Raji (cell line): ENCODE data around the gene LGALS1.

Experiments
- POLR2A ChIP-seq: IDR thresholded peaks from 2 replicates; pipeline ENCODE4 v1.6.1; 2011; ENCODE audit warnings: low read depth, low read length, control low read depth; ENCODE audit not compliant: insufficient read depth

Gene LGALS1

DNA sequence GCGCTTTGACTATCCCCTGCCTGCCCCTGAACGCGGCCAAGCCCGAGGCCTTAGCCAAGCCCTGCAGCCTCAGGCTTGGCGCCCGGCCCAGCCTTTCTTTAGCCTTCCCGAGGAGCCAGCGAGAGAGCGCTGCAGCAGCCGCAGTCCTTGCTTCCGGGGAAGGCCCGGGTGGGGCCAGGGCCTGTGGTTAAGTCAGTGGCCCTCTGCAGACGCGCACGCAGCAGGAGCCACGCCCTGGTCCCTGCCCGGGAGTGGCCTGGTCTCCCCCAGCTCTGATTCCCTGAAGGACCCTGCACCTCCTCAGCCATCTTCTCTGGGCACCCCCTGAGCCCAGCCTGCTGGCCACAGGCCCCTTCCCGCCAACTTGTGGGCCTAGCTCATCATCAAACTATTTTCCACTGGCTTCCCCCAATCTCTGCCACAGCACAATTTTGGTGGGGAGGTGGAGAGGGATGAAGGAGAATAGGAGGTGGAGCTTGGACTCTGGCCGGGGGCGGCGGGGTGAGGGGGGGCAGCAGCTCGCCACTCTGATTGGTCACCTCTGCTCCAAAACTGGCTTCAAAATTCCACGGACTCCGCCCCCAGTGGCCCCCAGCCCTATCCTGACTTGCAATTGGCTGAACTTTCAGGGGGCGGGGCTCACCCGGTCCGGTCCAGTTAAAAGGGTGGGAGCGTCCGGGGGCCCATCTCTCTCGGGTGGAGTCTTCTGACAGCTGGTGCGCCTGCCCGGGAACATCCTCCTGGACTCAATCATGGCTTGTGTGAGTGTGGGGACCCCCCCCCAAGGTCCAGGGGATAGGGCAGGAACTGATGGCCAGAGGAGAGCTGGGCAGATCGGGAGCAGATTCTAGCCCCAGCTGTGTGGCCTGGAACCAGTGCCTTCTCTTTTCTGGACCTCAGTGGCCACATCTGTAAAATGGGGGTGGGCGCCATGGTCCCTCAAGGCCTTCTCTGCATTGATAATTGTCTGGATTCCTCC lies at the start of gene LGALS1:
LGALS1 (plus strand) TSS at position 686 of the 979 bp plus-strand sequence; CDS start at position 753, 67 bp downstream.
- no peak for TF ChIP-seq POLR2A

DNA sequence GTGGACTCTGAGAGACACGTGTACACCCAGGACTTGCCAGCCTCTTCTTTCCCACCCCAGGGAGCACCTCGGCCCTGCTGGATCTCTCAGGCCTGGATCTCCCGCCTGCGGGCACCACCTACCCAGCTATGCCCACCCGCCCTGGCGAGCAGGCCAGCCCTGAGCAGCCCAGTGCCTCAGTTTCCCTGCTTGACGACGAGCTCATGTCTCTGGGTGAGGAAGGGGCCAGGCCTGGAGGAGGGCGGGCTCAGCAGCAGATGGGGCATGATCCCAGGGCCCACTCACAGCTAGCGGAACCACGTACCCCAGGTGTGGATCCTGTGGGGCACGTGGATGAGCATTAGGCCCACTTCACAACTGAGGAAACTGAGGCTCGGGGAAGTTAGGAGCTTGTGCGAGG lies 49.7 kb upstream of the LGALS1 start:
- TF ChIP-seq POLR2A: no peak

DNA sequence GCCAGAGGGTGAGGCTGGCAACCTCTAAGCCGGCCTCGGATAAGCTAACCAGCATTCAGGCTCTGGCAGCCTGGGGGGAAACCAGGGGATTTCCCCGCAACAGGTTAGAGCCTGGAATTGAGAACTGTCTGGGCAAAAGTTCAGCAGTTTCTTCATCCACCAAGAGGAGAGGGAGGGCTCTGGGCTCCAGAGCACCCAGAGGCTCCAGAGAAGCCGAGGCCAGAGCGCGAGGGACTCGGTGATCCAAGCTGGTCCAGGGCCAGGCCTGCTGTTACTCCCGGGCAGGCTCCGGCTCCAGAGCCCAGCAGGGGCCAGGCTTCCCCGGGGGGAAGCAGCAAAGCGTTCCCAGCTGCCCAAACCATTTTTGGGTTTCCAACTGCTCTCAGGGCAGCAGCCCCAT lies 49.3 kb upstream of the LGALS1 start:
- TF ChIP-seq POLR2A: no peak

DNA sequence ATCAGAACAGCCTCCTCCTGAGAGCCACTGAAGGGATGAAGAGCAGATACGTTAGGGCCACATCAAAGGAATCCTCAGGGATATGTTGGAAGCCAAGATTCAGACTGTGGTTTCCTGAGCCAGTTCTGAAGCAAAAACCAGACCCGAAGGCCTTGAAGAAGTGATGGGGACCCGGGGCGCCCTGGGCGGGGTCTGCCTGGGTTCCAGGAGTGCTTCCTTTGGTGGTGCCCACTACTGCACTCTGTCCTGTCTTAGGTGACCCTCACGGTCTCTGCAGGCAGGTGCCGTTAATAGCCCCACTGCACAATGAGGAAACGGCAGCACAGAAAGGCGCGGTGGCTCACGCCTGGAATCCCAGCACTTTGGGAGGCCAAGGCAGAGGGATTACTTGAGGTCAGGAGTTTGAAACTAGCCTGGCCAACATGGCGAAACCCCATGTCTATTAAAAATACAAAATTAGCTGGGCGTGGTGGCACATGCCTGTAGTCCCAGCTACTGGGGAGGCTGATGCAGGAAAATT lies 48.8 kb upstream of the LGALS1 start:
- TF ChIP-seq POLR2A: no peak

DNA sequence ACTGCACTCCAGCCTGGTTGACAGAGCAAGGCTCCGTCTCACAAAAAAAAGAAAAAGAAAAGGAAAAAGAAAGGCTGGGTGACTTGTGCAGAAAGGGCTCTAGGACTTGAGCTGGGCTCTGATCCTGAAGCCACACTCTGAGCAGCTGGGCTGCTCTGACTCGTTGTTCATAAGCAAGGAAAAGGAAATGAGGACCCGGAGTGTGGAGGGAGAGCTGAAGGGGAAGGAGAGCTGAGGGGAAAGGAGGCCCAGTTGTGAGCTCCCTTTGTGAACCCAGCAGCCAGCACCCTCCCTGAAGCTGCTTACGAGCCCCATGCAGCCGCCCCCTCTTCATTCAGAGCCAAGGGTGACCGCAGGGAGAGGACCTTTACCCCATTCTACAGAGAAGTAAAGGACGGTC lies 48.3 kb upstream of the LGALS1 start:
- TF ChIP-seq POLR2A: no peak

DNA sequence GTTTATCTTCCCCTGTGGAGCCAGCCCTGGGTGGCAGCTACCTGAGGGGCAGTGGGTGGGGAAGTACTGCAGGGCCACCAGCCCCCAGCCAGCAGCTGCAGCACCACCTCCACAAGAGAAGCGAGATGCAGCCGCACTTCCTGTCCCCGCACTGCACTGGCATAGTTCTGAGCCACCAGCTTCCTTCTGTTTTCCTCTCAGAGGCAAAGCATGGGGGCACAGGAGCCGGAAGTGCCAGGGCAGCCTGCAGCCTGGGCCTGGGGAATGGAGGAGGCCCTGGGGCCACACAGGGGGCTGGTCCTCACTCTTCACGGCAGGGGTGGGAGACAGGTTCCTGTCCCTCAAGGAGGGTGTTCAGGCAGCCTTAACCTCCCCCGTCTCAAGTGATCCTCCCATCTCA lies 47.9 kb upstream of the LGALS1 start:
- no peak for TF ChIP-seq POLR2A

DNA sequence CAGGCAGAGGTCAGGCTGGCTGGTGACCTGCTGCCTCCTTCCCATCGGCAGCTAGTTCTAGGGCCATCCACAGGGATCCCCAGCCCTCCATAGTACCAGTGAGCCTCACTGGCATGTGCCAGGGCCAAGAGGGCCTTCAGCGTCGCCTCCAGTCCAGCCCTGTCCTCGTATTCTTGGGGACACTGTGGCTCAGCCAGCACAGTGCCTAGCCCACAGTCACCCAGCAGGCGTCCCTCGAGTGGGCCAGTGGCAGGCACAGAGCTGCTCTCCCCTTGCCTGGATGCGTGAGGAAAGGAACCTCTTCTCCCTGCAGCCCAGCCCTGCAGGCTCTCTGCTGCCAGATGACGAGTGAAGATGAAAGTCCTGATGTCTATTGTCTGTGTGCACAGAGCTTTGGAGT lies 46.6 kb upstream of the LGALS1 start:
- TF ChIP-seq POLR2A: no peak

DNA sequence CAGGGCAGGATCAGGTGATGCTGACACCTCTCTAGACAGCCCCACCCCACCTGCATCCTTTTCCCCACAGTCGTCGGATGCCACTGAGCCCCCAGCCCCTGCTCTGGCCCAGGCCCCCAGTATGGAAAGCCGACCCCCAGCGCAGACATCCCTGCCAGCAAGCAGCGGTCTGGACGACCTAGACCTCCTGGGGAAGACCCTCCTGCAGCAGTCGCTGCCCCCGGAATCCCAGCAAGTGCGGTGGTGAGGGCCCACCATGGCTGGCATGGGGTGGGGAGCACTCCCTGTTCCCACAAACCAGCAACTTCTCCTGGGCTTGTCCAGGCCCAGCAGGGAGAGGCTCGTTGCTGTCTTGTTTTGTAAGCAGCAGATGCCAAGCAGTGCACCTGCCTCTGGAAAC lies 45.5 kb upstream of the LGALS1 start:
- TF ChIP-seq POLR2A: no peak

DNA sequence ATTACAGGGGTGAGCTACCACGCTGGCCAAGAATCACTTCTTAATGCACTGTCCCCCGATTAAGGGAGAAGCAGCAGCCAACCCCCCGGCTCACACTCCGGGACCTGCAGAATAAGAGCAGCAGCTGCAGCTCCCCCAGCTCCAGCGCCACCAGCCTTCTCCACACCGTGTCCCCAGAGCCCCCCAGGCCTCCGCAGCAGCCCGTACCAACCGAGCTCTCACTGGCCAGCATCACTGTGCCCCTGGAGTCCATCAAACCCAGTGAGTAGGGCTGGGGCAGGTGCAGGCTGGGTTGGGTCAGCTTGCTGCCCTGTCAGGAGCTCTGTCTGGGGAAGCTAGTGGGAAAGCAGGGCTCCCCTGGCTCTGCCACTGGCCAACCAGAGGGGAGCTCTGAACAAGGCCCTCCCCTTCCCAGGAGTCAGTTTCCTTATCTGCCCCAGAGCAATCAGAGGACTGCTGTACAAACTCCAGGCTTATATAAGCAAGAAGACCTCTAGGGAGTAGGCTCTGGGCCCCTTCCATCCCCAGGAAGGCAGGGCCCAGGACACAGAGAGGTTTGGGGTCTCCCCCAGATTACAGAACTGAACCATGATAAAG lies 44.5 kb upstream of the LGALS1 start:
- TF ChIP-seq POLR2A: no peak

DNA sequence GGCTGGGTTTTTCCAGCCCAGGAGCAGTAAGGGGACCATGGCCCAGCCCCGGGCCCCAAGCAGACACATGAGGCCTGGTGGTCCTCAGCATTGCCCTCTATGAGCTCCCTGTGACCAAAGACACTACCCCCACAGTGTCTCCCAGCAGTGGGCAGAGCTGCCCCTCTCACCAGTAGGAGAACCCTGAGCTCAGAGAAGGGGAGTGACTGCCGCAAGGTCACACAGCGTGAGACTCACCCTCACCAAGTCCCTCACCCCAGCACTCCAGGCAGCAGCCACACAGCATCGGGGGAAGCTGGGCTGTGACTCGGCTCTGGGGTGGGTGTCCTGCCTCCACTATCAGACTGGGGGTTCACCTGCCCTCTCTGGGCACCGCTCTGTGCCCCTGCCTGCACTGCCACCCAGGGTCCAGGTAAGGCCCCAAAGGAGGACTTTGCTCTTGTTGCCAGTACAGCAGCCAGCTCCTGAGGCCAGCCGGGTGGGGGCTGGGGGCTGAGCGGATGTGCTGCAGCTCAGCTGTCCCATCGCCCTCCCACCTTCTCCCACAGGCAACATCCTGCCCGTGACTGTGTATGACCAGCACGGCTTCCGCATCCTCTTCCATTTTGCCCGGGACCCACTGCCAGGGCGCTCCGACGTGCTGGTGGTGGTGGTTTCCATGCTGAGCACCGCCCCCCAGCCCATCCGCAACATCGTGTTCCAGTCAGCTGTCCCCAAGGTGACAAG lies 43.8 kb upstream of the LGALS1 start:
- TF ChIP-seq POLR2A: no peak

DNA sequence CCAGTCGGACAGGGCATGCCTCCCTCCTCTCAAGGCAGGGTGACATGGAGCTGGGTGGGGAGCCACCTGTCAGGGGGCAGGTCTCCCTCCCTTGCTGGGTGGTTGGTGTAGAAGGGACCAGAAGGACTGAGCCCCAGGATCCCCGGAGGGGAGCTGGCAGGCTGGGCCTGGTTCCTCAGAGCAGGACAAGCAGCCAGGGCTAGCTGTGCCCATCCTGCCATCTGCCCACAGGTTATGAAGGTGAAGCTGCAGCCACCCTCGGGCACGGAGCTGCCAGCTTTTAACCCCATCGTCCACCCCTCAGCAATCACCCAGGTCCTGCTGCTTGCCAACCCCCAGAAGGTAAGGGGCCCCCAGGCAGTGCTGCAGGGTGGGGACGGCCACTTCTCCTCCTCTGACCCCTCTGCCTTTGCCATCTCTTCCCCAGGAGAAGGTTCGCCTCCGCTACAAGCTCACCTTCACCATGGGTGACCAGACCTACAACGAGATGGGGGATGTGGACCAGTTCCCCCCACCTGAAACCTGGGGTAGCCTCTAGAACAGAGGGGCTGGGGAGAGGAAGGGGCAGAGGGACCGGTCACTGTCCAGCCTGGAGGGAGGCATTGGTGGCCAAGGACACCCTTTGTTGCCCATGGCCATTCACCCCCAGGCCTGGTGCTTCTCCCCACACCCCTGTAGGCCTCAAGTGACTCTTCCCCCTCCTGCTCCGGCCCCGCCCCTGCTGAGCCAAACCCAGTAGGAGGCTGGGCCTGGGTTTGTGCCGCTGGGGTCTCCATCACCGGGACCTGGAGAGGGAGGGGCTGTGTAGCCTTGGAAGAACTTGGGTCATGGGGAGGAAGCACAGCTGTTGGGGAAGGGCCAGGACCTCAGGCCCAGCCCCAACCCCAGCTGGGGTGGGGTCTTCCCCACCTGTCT lies 43.0 kb upstream of the LGALS1 start:
- 0 out of 2 replicates have a peak, but pooled peaks have one; percentile 10 for TF ChIP-seq POLR2A

DNA sequence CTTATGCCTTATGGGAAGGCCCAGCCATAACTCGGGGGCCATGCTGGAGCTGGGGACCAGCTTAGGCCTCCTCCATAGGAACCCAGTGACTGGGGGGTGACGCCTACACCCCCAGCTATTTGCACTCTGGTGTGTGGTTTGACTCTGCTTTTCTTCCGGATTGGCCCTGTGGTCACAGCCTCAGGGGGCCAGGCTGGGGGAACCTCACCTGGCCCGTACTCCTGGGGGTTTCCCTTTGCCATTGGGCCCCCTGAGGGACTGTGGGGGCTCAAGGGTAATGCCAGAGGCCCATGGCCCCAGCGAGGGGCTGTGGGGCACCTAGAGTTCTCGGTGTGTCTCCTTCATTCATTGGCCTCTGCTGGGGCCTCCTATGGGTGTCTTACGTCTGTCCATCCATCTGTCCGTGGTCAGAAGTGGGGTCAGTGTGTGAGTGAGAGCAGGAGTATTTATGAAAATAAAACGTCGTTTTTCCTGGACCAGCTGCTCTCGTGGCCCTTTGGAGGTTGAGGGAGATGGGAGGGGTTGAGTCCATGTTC lies 42.3 kb upstream of the LGALS1 start:
- no peak for TF ChIP-seq POLR2A

DNA sequence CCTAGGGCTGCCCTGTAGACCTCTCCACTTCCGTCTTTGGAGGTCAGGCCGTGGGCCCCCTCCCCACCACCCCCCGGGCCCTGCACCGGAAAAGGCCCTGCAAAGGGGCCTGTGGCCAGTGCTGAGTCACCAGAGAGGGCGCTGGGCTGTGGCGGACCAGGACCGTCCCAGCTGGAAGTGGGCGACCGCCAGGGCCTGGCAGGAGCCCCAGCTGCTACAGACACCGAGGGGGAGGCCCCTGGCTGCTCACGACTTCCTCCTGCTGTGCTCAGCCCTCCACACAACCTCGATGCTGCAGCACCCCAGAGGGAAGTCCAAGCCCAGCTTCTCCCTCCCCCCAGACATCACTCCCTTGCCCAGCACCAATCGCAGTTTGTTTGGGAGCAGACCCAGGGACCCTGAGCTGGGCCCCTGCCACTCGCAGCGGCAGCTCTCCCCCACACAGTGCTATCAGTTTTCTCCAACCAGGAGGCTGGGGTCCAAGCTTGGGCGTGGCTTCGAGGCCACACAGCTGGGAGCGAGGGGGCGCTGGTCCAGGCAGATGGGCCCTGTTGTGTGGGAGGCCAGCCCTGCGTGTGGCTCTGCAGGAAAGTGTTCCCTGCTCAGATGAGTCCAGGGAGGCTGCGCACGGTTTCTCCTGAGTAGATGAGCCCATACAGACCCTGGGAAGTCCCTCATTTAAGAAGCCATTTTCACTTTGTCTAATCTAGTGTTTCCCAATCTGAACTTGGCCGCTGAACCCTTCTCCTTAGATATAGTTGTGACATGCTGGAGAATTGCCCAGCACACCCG lies 41.6 kb upstream of the LGALS1 start:
- TF ChIP-seq POLR2A: 0 out of 2 replicates have a peak, but pooled peaks have one; percentile 32

DNA sequence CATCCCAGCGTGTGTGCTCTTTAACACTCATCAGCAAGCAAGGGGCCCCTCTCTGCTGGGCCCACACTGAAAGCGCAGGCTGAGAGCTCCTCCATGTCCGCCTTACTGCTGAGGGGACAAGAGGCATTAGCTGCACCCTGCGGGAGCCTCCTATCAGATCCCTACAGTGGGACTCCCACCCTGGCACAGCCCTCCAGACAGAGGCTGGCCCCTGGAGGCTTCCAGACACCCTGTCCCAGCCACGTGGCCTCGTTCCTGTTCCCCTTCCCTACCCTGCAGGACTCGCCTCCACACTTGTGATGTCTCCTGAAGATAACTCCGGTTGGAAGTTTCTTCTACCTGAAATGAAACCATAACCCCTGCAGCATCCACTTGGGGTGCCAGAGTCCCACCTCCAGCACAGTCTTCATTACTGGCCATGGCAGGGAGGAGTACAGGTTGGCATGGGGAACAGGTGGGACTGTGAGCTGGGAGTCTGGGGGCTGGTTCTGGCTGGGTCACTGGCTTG lies 41.0 kb upstream of the LGALS1 start:
- TF ChIP-seq POLR2A: no peak

DNA sequence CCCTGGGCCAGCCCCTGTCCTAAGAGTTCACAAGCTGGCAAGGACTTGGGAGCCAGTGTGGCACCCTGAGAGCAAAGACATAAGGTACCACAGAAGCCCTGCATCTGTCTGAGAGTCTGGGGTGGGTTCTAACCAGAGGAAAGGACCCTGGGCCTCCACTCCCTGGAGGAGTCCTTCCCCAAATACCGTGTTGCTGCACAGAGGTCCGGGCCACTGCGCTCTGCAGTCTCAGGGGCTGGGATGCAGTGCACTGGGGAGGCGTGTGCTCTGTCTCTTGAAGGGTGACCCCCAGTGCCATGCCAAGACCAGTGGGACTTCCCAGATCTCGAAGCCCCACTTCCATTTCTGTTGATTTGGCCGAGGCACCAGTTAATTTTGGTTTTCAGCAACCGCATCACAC lies 40.3 kb upstream of the LGALS1 start:
- TF ChIP-seq POLR2A: no peak
